Breast epithelium (tissue), 4 donors: Measurements from ENCODE around the gene KIF1B. TPM values are rescaled to one million over a fixed set of nuclear protein-coding genes. Genes with fewer than 3 reads are reported as not detected.
A peak's percentile ranks its signal among the peaks of the same experiment; 100 is the strongest.
"Not testable (repeated sequence)": the region's sequence is repeated elsewhere in the genome, so short reads cannot be mapped to it uniquely, and the experiment has no call there.

Experiments
- DNase-seq, 2 donors: peaks; one replicate each; pipeline ENCODE4 v3.0.0-alpha.2; 2019; ENCODE audit warnings: low spot score in 2 of 2
- H3K27ac ChIP-seq, 2 donors: fragments of 200-600 bp; sonication (generic) in 1 of 2; one replicate each; pipeline ENCODE4 v1.5.1; 2016 to 2019; ENCODE audit warnings: mild to moderate bottlenecking in 1 of 2
- H3K27me3 ChIP-seq, 2 donors: fragments of 200-600 bp; sonication (generic) in 1 of 2; one replicate each; pipeline versions ENCODE4 v1.5.1 to v1.6.0; 2017 to 2019; ENCODE audit warnings: control low read depth in 1 of 2, mild to moderate bottlenecking in 1 of 2
- H3K36me3 ChIP-seq: fragments of 200-600 bp; one replicate; pipeline ENCODE4 v1.5.1; 2019
- H3K4me1 ChIP-seq, 2 donors: fragments of 200-600 bp; sonication (generic); one replicate each; pipeline ENCODE4 v1.5.1; 2016 to 2019; ENCODE audit warnings: control low read depth in 1 of 2
- H3K4me3 ChIP-seq, 3 donors: fragments of 200-600 bp; sonication (generic); 1 replicate in 2 of 3; 2 replicates in 1 of 3; pipeline ENCODE4 v1.5.1; 2016 to 2019; ENCODE audit warnings: mild to moderate bottlenecking in 3 of 3, moderate library complexity in 2 of 3
- H3K9me3 ChIP-seq, 2 donors: fragments of 200-600 bp; sonication (generic) in 1 of 2; one replicate each; pipeline ENCODE4 v1.5.1; 2016 to 2019; ENCODE audit warnings: control low read depth in 1 of 2
- CTCF ChIP-seq, 3 donors: fragments of 450-650 bp; IDR thresholded peaks; one replicate each; pipeline ENCODE4 v1.5.1; 2016 to 2017; ENCODE audit warnings: antibody characterized with exemption in 3 of 3, mild to moderate bottlenecking in 3 of 3, moderate library complexity in 3 of 3
- POLR2A ChIP-seq: fragments of 450-650 bp; IDR thresholded peaks from one replicate; pipeline ENCODE4 v1.6.1; 2016; ENCODE audit warnings: antibody characterized with exemption, mild to moderate bottlenecking, moderate library complexity
- POLR2AphosphoS5 ChIP-seq, 3 donors: sonication (generic); formaldehyde crosslinking; IDR thresholded peaks; one replicate each; pipeline ENCODE4 v1.6.1; 2017; ENCODE audit warnings: antibody characterized with exemption in 3 of 3
- intact Hi-C: fragments of 100-400 bp; cut with DNase I; formaldehyde crosslinking; loops from one replicate; pipeline ENCODE4 v1.15.1; 2023; ENCODE audit warnings: low total_unique reads
- total RNA-seq, 3 donors: library from RNA; depleted of rRNA; stranded (reverse); fragments of >200 nt; gene quantifications; one replicate each; pipeline ENCODE4 v1.1.0, GENCODE V29; 2016

Gene KIF1B
- total RNA-seq, 3 donors from 2014 or later = 42.6 to 45.7 (median 43.5) TPM

GRCh38 chr1:10213186-10213705 lies 2.9 kb downstream of the KIF1B start:
- Histone ChIP-seq H3K4me1 (peaks cover 0 to 16% of the 10 kb centered on the region in 2 donors), H3K36me3 (no peaks in the 10 kb centered on the region), H3K27ac (peak overlapping the region; percentile 28 to 64), H3K9me3 (no peaks in the 10 kb centered on the region), H3K27me3 (no peaks in the 10 kb centered on the region), H3K4me3 (no peak overlapping the region)
- TF ChIP-seq POLR2AphosphoS5 (IDR thresholded peaks at IDR 0.05) (no peak), CTCF (IDR thresholded peaks at IDR 0.05) (no peak), POLR2A (no peak)
- intact Hi-C loops = no loop called here
- DNase-seq = no peak

- Histone ChIP-seq H3K9me3 (no peaks in the 10 kb centered on the region), H3K4me1 (peaks cover 0 to 16% of the 10 kb centered on the region in 2 donors), H3K27me3 (no peaks in the 10 kb centered on the region), H3K4me3 (no peak overlapping the region), H3K36me3 (no peaks in the 10 kb centered on the region), H3K27ac (peak overlapping the region in 1 of 2 donors; percentile 33)
- TF ChIP-seq CTCF (IDR thresholded peaks at IDR 0.05) = no peak
- TF ChIP-seq POLR2AphosphoS5 (IDR thresholded peaks at IDR 0.05) = no peak
- TF ChIP-seq POLR2A = no peak
- intact Hi-C loops = no loop called here
- no peak for DNase-seq
Measured at GRCh38 chr1:10216090-10216749, 5.8 kb downstream of the KIF1B start.

GRCh38 chr1:10217748-10218441 lies 7.5 kb downstream of the KIF1B start:
- H3K4me3 ChIP-seq = no peak overlapping the region
- H3K9me3 ChIP-seq = no peaks in the 10 kb centered on the region
- no peaks in the 10 kb centered on the region for H3K27me3 ChIP-seq
- peaks cover 0 to 9% of the 10 kb centered on the region in 2 donors for H3K4me1 ChIP-seq
- peak overlapping the region in 1 of 2 donors; percentile 4 for H3K27ac ChIP-seq
- intact Hi-C loops = no loop called here
- TF ChIP-seq POLR2A (no peak), POLR2AphosphoS5 (IDR thresholded peaks at IDR 0.05) (no peak), CTCF (IDR thresholded peaks at IDR 0.05) (no peak)
- no peak for DNase-seq
- H3K36me3 ChIP-seq = no peaks in the 10 kb centered on the region

- no peak overlapping the region for H3K27ac ChIP-seq
- no peaks in the 10 kb centered on the region for H3K36me3 ChIP-seq
- no peak for DNase-seq
- H3K9me3 ChIP-seq = no peaks in the 10 kb centered on the region
- TF ChIP-seq POLR2A = no peak
- TF ChIP-seq POLR2AphosphoS5 (IDR thresholded peaks at IDR 0.05) = no peak
- TF ChIP-seq CTCF (IDR thresholded peaks at IDR 0.05) = no peak
- H3K27me3 ChIP-seq = no peaks in the 10 kb centered on the region
- peaks cover 0 to 3% of the 10 kb centered on the region in 2 donors for H3K4me1 ChIP-seq
- H3K4me3 ChIP-seq = no peak overlapping the region
- intact Hi-C loops = no loop called here
Measured at GRCh38 chr1:10220200-10220599, 9.8 kb downstream of the KIF1B start.

GRCh38 chr1:10220657-10221056 lies 10.3 kb downstream of the KIF1B start:
- H3K9me3 ChIP-seq, H3K36me3 ChIP-seq, H3K27me3 ChIP-seq, H3K4me3 ChIP-seq, H3K27ac ChIP-seq, DNase-seq, intact Hi-C loops, H3K4me1 ChIP-seq: not testable (repeated sequence)
